ENCODE data around the gene PARD3B. TPM values are rescaled to one million over a fixed set of nuclear protein-coding genes. Genes with fewer than 3 reads are reported as not detected.

Gene PARD3B
- total and polyA plus RNA-seq, 2 of the 13 experiments (the other 11 are each of a cell fraction or from before 2014, with no cell fraction given) = 0.71 to 2.3 TPM

DNA sequence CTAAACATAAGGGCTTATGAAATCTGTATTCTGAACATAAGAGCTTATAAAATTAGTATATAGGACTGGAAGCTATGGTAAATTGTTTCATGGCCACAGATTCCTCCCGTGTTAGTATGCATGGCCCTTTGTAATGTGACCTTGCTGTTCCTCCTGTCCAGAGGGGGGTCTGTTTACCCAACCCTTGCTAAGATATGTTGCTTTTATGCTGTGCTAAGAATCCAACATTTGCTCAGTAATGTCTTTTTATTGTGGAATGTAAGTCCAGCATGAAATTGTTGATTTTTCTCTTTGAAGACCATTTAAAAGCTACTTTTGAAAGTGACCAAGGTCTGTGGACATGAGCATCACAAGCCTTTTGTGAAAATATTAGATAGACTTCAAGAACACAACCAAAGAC, 485.4 kb downstream of the PARD3B start (continued):
- TF ChIP-seq SOX6 (IDR thresholded peaks at IDR 0.05) (no peak), SOX6 (CRISPR knock-in tag; IDR thresholded peaks at IDR 0.05) (peak; percentile 53), HDAC2 (CRISPR knock-in tag; IDR thresholded peaks at IDR 0.05) (0 out of 2 replicates have a peak, but pooled peaks have one; percentile 11), EP300 (IDR thresholded peaks at IDR 0.05; ENCODE audit: low read depth in 2 of 2, low read length in 2 of 2) (peak in 1 of 2 experiments; percentile 66; a peak in 2 of 4 replicates), EP300 (CRISPR knock-in tag; IDR thresholded peaks at IDR 0.05; ENCODE audit: borderline replicate concordance) (peak; percentile 42; the same call in 1 of the 2 replicates), MTA3 (CRISPR knock-in tag; IDR thresholded peaks at IDR 0.05) (no peak), FOXA1 (IDR thresholded peaks at IDR 0.05) (no peak), FOXA1 (CRISPR knock-in tag; IDR thresholded peaks at IDR 0.05) (0 out of 2 replicates have a peak, but pooled peaks have one; percentile 15), ZFP36L2 (CRISPR knock-in tag; IDR thresholded peaks at IDR 0.05) (no peak), ZMYM4 (CRISPR knock-in tag; IDR thresholded peaks at IDR 0.05) (peak; percentile 41; the same call in 1 of the 2 replicates), SOX5 (CRISPR knock-in tag; IDR thresholded peaks at IDR 0.05; ENCODE audit: borderline replicate concordance) (peak; percentile 71; the same call in 1 of the 2 replicates), FOXP1 (IDR thresholded peaks at IDR 0.05) (no peak), FOXP1 (CRISPR knock-in tag; IDR thresholded peaks at IDR 0.05) (0 out of 2 replicates have a peak, but pooled peaks have one; percentile 16), CREM (IDR thresholded peaks at IDR 0.05) (peak; percentile 53; the same call in 1 of the 2 replicates), CREM (CRISPR knock-in tag; IDR thresholded peaks at IDR 0.05) (no peak), RFXAP (CRISPR knock-in tag; IDR thresholded peaks at IDR 0.05; ENCODE audit: borderline replicate concordance) (no peak), RARA (CRISPR knock-in tag; IDR thresholded peaks at IDR 0.05) (0 out of 2 replicates have a peak, but pooled peaks have one; percentile 19)
- TF ChIP-seq, protein P1, sequence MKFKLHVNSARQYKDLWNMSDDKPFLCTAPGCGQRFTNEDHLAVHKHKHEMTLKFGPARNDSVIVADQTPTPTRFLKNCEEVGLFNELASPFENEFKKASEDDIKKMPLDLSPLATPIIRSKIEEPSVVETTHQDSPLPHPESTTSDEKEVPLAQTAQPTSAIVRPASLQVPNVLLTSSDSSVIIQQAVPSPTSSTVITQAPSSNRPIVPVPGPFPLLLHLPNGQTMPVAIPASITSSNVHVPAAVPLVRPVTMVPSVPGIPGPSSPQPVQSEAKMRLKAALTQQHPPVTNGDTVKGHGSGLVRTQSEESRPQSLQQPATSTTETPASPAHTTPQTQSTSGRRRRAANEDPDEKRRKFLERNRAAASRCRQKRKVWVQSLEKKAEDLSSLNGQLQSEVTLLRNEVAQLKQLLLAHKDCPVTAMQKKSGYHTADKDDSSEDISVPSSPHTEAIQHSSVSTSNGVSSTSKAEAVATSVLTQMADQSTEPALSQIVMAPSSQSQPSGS (CRISPR knock-in tag; IDR thresholded peaks at IDR 0.05) = 0 out of 2 replicates have a peak, but pooled peaks have one; percentile 26
- TF ChIP-seq, protein P2, sequence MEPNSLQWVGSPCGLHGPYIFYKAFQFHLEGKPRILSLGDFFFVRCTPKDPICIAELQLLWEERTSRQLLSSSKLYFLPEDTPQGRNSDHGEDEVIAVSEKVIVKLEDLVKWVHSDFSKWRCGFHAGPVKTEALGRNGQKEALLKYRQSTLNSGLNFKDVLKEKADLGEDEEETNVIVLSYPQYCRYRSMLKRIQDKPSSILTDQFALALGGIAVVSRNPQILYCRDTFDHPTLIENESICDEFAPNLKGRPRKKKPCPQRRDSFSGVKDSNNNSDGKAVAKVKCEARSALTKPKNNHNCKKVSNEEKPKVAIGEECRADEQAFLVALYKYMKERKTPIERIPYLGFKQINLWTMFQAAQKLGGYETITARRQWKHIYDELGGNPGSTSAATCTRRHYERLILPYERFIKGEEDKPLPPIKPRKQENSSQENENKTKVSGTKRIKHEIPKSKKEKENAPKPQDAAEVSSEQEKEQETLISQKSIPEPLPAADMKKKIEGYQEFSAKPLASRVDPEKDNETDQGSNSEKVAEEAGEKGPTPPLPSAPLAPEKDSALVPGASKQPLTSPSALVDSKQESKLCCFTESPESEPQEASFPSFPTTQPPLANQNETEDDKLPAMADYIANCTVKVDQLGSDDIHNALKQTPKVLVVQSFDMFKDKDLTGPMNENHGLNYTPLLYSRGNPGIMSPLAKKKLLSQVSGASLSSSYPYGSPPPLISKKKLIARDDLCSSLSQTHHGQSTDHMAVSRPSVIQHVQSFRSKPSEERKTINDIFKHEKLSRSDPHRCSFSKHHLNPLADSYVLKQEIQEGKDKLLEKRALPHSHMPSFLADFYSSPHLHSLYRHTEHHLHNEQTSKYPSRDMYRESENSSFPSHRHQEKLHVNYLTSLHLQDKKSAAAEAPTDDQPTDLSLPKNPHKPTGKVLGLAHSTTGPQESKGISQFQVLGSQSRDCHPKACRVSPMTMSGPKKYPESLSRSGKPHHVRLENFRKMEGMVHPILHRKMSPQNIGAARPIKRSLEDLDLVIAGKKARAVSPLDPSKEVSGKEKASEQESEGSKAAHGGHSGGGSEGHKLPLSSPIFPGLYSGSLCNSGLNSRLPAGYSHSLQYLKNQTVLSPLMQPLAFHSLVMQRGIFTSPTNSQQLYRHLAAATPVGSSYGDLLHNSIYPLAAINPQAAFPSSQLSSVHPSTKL (CRISPR knock-in tag; IDR thresholded peaks at IDR 0.05) = peak; percentile 71
- TF ChIP-seq, protein P3, sequence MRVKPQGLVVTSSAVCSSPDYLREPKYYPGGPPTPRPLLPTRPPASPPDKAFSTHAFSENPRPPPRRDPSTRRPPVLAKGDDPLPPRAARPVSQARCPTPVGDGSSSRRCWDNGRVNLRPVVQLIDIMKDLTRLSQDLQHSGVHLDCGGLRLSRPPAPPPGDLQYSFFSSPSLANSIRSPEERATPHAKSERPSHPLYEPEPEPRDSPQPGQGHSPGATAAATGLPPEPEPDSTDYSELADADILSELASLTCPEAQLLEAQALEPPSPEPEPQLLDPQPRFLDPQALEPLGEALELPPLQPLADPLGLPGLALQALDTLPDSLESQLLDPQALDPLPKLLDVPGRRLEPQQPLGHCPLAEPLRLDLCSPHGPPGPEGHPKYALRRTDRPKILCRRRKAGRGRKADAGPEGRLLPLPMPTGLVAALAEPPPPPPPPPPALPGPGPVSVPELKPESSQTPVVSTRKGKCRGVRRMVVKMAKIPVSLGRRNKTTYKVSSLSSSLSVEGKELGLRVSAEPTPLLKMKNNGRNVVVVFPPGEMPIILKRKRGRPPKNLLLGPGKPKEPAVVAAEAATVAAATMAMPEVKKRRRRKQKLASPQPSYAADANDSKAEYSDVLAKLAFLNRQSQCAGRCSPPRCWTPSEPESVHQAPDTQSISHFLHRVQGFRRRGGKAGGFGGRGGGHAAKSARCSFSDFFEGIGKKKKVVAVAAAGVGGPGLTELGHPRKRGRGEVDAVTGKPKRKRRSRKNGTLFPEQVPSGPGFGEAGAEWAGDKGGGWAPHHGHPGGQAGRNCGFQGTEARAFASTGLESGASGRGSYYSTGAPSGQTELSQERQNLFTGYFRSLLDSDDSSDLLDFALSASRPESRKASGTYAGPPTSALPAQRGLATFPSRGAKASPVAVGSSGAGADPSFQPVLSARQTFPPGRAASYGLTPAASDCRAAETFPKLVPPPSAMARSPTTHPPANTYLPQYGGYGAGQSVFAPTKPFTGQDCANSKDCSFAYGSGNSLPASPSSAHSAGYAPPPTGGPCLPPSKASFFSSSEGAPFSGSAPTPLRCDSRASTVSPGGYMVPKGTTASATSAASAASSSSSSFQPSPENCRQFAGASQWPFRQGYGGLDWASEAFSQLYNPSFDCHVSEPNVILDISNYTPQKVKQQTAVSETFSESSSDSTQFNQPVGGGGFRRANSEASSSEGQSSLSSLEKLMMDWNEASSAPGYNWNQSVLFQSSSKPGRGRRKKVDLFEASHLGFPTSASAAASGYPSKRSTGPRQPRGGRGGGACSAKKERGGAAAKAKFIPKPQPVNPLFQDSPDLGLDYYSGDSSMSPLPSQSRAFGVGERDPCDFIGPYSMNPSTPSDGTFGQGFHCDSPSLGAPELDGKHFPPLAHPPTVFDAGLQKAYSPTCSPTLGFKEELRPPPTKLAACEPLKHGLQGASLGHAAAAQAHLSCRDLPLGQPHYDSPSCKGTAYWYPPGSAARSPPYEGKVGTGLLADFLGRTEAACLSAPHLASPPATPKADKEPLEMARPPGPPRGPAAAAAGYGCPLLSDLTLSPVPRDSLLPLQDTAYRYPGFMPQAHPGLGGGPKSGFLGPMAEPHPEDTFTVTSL (CRISPR knock-in tag; IDR thresholded peaks at IDR 0.05; ENCODE audit: borderline replicate concordance) = peak; percentile 33; the same call in 1 of the 2 replicates

All from HepG2 (cell line).